GM10248 (cell line): ENCODE data around the gene DLGAP1.

Source experiments
- CTCF ChIA-PET: fragments of 300-600 bp; sonication (Branson Sonifier 250); formaldehyde crosslinking; extraction: SDS; loops from one replicate; lab custom pipeline; 2021; ENCODE audit warnings: antibody characterized with exemption; lab: Yijun Ruan, JAX
- POLR2A ChIA-PET: fragments of 350-650 bp; sonication (Branson Sonifier 250); formaldehyde crosslinking; extraction: SDS; loops from one replicate; lab custom pipeline; 2020; ENCODE audit warnings: antibody characterized with exemption; lab: Yijun Ruan, JAX
- DNase-seq: peaks from one replicate; pipeline ENCODE4 v3.0.0; 2012; ENCODE audit errors: extremely low spot score
- TF ChIP-seq, protein P1 (sequence below): IDR thresholded peaks from 2 replicates; pipeline ENCODE4 v1.5.1; 2012; ENCODE audit warnings: mild to moderate bottlenecking, low read depth; ENCODE audit errors: extremely low read depth, missing control alignments, control extremely low read depth

DLGAP1 gene

DNA sequence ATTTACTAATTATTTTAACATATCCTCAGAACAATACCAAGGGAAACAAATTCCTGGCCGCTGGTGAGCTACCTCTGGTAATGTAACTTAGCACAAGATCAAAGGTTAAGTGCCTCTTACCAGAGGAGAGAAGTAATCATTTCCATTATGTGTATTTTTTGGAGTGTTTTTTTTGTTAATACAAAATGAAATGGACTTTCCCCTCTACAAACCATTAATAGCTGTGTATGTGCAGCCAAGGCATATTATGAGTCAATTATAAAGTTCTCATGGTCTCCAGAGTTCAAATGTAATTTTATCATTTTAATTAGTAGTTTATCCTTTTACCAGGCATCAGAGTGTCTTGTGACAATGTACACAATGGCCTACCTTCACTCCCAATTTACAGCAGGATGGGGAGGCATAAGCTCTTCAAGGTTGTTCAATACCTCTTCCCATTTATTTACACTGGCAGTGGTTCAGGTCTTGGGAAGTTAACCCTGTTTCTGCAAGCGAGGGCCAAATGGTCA lies 762.9 kb downstream of the DLGAP1 start:
- TF ChIP-seq, protein P1, sequence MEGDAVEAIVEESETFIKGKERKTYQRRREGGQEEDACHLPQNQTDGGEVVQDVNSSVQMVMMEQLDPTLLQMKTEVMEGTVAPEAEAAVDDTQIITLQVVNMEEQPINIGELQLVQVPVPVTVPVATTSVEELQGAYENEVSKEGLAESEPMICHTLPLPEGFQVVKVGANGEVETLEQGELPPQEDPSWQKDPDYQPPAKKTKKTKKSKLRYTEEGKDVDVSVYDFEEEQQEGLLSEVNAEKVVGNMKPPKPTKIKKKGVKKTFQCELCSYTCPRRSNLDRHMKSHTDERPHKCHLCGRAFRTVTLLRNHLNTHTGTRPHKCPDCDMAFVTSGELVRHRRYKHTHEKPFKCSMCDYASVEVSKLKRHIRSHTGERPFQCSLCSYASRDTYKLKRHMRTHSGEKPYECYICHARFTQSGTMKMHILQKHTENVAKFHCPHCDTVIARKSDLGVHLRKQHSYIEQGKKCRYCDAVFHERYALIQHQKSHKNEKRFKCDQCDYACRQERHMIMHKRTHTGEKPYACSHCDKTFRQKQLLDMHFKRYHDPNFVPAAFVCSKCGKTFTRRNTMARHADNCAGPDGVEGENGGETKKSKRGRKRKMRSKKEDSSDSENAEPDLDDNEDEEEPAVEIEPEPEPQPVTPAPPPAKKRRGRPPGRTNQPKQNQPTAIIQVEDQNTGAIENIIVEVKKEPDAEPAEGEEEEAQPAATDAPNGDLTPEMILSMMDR: no peak
- ChIA-PET POLR2A (no interaction called here), CTCF (interaction anchor here (1.2 to 3.1 kb wide), 4 partner anchors 11 to 395 kb away, joined by 3 to 13 read pairs (median 4); no protein-coding TSS in a partner anchor)
- no peak for DNase-seq

DNA sequence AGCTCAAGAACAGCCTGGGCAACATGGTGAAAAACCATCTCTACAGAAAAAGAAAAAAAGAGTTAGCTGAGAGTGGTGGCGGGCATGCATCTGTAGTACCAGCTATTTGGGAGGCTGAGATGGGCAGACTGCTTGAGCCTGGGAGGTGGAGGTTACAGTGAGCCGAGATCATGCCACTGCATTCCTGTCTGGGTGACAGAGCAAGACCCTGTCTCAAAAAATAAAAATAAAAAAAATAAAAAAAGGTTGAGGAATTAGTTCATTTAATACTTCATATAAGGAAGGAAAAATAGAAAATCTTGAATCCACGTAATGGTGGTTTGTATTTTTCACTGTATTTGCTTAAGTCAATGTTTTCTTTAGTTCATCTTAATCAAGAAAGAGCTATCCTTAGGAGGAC lies 763.4 kb downstream of the DLGAP1 start:
- ChIA-PET POLR2A (no interaction called here), CTCF (interaction anchor here (1.2 to 3.1 kb wide), 3 partner anchors 12 to 395 kb away, joined by 3 to 13 read pairs (median 4); no protein-coding TSS in a partner anchor)
- DNase-seq: no peak
- TF ChIP-seq, protein P1: no peak

DNA sequence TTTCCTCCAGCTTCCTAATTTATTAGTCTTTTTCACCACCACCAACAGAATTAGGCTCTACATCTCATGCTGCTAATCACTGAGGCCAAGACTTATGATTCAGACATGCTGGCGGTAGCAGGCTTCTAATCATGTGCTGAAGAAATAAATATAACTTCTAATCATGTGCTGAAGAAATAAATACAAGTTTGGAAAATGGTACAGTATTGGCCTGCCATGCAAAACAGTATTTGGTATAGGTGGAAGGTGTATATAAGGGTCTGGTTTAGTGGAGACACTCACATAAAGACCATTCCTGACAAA lies 764.4 kb downstream of the DLGAP1 start:
- ChIA-PET CTCF (no interaction called here), POLR2A (no interaction called here)
- TF ChIP-seq, protein P1: no peak
- DNase-seq: no peak

DNA sequence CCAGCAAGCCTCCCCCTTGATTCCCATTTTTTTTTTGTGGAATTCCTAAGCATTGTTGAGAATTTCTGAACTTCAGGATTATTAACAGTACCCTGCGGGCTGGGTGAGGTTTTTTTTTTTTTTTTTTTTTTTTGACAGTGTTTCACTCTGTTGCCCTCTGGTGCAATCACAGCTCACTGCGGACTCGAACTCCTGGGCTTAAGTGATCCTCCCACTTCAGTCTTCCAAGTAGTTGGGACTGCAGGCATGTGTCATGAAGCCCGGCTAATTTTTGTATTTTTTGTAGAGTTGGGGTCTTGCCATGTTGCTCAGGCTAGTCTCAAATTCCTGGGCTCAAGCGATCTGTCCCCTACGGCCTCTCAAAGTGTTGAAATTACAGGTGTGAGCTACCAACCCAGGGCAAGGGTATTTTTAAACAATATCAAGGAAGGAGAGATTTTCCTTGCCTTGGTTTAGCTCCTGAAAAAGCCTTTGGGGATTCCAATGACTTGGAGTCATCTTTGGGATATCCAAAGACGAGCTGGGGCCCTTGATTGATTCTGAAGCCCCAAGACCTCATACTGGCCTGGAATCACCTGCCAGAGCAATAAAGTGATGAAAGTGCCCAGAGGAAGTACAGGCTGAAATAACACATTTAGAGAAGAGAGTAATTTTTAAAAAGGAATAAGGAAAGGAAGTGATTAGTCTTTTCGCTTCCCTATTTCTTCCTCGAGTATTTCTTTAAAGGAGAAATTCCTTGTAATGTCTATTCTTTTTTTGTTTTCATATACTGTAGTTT lies 764.9 kb downstream of the DLGAP1 start:
- ChIA-PET CTCF (no interaction called here), POLR2A (no interaction called here)
- TF ChIP-seq, protein P1: no peak
- DNase-seq: no peak

DNA sequence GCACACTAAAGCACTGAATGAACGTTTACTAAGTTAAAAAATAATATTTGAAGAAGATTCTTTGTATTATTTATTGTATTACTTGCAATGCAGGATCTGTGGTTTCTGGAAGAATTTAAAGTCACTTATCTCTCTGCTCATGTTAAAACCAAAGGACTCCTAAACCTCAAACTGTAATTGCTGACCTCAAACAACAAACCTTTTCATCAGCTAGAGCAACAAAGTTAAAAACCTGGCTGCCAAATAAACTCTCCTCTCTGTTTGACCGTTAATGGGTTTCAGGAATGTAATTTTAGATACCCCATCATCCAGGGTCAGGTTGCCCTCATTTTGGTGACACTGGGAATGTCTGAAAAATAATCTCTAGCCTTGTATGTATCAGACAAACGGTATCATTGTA lies 766.0 kb downstream of the DLGAP1 start:
- POLR2A ChIA-PET: no interaction called here

DNA sequence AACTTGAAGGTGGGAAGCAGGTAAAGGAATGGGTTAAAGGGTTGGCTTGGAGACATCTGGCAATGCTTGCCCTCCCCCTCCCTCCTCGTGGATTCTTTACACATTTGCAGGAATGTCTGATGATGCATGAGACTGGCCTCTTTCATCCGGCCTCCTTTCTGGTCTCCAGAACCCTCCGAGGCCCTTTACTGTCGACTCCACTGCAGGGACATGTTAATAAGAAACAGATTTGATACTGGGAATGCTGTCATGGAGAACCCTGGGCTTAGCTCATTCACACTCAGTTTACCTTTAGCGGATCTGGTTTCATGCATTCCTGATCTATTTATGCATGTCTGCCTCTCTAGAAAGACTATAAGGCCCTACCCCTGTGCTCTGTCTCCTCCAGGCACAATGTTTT lies 766.4 kb downstream of the DLGAP1 start:
- TF ChIP-seq, protein P1: no peak
- DNase-seq: no peak
- ChIA-PET POLR2A (no interaction called here), CTCF (no interaction called here)

More for the DNA sequence above, 766.0 kb downstream of the DLGAP1 start:
- TF ChIP-seq, protein P1: no peak
- CTCF ChIA-PET: no interaction called here
- no peak for DNase-seq

DNA sequence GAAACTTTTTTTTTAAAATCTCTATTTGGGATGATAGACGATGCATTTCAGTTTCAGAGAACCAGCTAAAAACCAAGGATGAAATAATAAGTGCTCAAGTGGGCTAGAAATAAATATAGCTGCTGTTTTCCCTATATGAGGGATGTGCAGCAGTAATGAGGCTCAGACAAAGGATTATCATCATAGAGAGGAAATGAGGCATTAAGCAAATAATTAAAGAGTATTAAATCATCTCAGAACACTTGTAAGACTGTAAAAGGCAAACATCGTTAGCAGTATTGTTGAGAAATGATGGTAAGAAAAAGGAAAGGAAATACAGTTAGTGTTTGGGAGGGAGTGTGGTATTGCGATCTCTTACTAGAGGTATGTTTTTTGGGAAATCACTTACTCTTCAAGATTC lies 771.6 kb downstream of the DLGAP1 start:
- DNase-seq: no peak

More for the DNA sequence above, 771.6 kb downstream of the DLGAP1 start:
- TF ChIP-seq, protein P1: no peak
- POLR2A ChIA-PET: no interaction called here
- CTCF ChIA-PET: interaction anchor here (1.1 kb wide), 1 partner anchor 21 kb away, joined by 3 read pairs; no protein-coding TSS in a partner anchor
